WERI-Rb-1 (cell line): ENCODE measurements around the gene CD40LG.

ENCODE experiments used
- DNase-seq: peaks from one replicate; pipeline ENCODE4 v3.0.0-alpha.2; 2020
- H3K27ac ChIP-seq: fragments of 250-450 bp; sonication (Bioruptor Pico); 2 replicates; pipeline ENCODE4 v1.5.1; 2020; ENCODE audit warnings: mild to moderate bottlenecking, moderate library complexity
- H3K27me3 ChIP-seq: fragments of 250-450 bp; sonication (Bioruptor Pico); 2 replicates; pipeline ENCODE4 v1.5.1; 2021; ENCODE audit warnings: mild to moderate bottlenecking, low read depth, moderate library complexity; ENCODE audit not compliant: insufficient read depth, severe bottlenecking
- H3K36me3 ChIP-seq: fragments of 250-450 bp; sonication (Bioruptor Pico); 2 replicates; pipeline ENCODE4 v1.5.1; 2020; ENCODE audit warnings: mild to moderate bottlenecking, moderate library complexity
- H3K4me3 ChIP-seq: 2 replicates; pipeline ENCODE4 v1.5.1; 2011; ENCODE audit warnings: low read depth, mild to moderate bottlenecking, control low read depth, low read length
- H3K9me3 ChIP-seq: fragments of 250-450 bp; sonication (Bioruptor Pico); 2 replicates; pipeline ENCODE4 v1.5.1; 2021; ENCODE audit warnings: mild to moderate bottlenecking, moderate library complexity; ENCODE audit not compliant: severe bottlenecking
- CTCF ChIP-seq: IDR thresholded peaks from 2 replicates; pipeline ENCODE4 v1.5.1; 2011; ENCODE audit warnings: low read depth, mild to moderate bottlenecking, control low read depth, inconsistent platforms, low read length

CD40LG gene

GRCh38 chrX:136687457-136687856 lies 39.5 kb downstream of the CD40LG start:
- no peak for DNase-seq
- no peaks in the 10 kb centered on the region for H3K9me3 ChIP-seq
- TF ChIP-seq CTCF: no peak
- H3K27me3 ChIP-seq: peaks cover 5% of the 10 kb centered on the region
- no peaks in the 10 kb centered on the region for H3K36me3 ChIP-seq
- H3K27ac ChIP-seq: no peak overlapping the region
- H3K4me3 ChIP-seq: no peak overlapping the region

GRCh38 chrX:136689436-136689835 lies 41.5 kb downstream of the CD40LG start:
- Histone ChIP-seq H3K27ac (no peak overlapping the region), H3K4me3 (no peak overlapping the region), H3K27me3 (peaks cover 4% of the 10 kb centered on the region), H3K9me3 (no peaks in the 10 kb centered on the region), H3K36me3 (no peaks in the 10 kb centered on the region)
- no peak for TF ChIP-seq CTCF
- DNase-seq: no peak

GRCh38 chrX:136691028-136691809 lies 43.3 kb downstream of the CD40LG start:
- DNase-seq: no peak
- no peaks in the 10 kb centered on the region for H3K36me3 ChIP-seq

GRCh38 chrX:136692271-136692670 lies 44.3 kb downstream of the CD40LG start:
- Histone ChIP-seq H3K36me3 (no peaks in the 10 kb centered on the region), H3K4me3 (no peak overlapping the region), H3K9me3 (no peaks in the 10 kb centered on the region), H3K27me3 (peaks cover 2% of the 10 kb centered on the region), H3K27ac (no peak overlapping the region)
- TF ChIP-seq CTCF: no peak
- no peak for DNase-seq

More at GRCh38 chrX:136691028-136691809, 43.3 kb downstream of the CD40LG start:
- TF ChIP-seq CTCF: no peak
- no peaks in the 10 kb centered on the region for H3K9me3 ChIP-seq
- H3K27me3 ChIP-seq: no peaks in the 10 kb centered on the region
- no peak overlapping the region for H3K27ac ChIP-seq
- H3K4me3 ChIP-seq: no peak overlapping the region

GRCh38 chrX:136694431-136695087 lies 46.6 kb downstream of the CD40LG start:
- Histone ChIP-seq H3K27ac (no peak overlapping the region), H3K9me3 (no peaks in the 10 kb centered on the region), H3K4me3 (no peak overlapping the region), H3K27me3 (peaks cover 5% of the 10 kb centered on the region), H3K36me3 (no peaks in the 10 kb centered on the region)
- DNase-seq: no peak
- TF ChIP-seq CTCF: peak; percentile 66
